GM19372 (cell line): ENCODE results near the gene TBC1D10B.

Experiments used
- ATAC-seq: cut with Tn5 transposase; IDR thresholded peaks from one replicate; pipeline ENCODE4 v1.9.1; 2021; ENCODE audit warnings: mild to moderate bottlenecking, low read depth, moderate library complexity; ENCODE audit not compliant: unreplicated experiment

Gene TBC1D10B

DNA sequence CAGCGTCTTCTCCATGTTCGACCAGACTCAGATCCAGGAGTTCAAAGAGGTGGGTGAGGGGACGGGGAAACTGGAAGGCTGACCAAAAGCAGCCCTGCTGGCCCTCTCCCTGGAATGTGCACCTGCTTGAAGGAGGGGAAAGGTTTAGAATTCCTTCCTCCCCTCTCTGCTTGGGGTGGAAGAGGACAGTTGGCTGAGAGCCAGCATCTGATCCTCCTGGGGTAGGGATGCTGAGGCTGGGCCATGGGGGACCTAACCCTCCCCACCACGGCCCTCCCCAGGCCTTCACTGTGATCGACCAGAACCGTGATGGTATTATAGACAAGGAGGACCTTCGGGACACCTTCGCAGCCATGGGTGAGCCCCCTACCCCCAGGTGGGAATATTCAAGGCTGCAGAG is 5.6 kb upstream of the TBC1D10B start:
- no peak for ATAC-seq

DNA sequence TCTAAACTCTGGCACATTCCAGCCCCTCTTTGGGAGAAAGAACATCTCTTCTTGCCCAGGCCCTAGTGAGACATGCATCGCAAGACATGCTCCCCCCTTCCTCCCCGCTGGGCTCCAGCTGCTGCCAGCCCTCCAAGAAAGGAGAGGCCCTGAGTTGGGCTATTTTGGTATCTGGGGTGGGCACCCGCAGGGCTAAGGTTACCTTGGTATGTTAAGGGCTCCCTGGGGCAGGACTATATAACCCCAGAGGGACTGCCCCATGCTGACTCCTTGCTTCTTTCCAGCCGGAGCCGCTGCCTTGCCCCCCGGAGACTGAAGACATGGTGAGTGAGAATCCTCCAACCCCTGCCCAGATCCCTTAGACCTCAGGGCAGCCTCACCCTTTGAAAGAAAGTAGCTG is 4.2 kb upstream of the TBC1D10B start, which contains the start of gene MYL11:
Gene MYL11 (plus strand): TSS at position 265 of the 400 bp plus-strand sequence. CDS start 56 bp downstream, at position 321.
- ATAC-seq, result no peak

DNA sequence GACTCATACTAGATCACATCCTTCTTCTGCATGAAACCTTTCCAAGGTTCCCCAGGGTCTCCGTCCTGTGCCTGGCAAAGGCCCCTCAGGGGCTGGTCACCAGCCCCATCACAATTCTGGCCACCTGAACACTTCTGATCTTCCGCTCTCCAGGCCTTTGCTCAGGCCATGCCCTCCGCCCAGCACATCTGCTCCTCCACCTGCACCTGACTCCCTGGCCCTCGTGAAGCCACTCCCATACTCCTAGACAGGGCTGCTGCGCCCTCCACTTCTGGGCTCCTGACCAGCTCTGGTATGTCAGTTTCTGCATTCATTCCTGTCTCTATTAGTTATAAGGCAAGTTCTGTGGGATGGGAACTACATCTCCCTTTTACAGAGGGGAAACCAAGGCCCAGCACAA is 2.4 kb upstream of the TBC1D10B start:
- ATAC-seq, result no peak

DNA sequence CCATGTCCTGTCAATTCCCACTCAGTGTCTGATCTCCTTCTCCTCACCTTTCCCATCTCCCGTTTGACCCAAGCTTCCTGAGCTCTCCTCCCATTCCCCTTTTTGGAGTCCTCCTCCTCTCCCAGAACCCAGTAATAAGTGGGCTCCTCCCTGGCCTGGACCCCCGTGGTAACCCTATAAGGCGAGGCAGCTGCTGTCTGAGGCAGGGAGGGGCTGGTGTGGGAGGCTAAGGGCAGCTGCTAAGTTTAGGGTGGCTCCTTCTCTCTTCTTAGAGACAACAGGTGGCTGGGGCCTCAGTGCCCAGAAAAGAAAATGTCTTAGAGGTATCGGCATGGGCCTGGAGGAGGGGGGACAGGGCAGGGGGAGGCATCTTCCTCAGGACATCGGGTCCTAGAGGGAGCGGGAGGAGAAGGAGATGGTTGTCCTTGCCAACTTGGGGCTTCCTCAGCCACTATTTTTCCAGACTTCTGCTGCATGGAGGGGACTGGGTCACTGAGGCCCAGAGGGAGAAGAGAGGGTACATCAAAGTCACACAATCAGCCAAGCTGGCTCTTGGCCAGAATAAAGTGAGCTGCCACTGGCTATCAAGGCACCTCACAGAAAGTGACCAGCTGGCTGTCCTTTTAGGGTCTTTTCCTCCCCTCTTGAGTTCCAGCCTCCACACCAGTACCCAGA is 1.9 kb upstream of the TBC1D10B start:
- ATAC-seq, result no peak

DNA sequence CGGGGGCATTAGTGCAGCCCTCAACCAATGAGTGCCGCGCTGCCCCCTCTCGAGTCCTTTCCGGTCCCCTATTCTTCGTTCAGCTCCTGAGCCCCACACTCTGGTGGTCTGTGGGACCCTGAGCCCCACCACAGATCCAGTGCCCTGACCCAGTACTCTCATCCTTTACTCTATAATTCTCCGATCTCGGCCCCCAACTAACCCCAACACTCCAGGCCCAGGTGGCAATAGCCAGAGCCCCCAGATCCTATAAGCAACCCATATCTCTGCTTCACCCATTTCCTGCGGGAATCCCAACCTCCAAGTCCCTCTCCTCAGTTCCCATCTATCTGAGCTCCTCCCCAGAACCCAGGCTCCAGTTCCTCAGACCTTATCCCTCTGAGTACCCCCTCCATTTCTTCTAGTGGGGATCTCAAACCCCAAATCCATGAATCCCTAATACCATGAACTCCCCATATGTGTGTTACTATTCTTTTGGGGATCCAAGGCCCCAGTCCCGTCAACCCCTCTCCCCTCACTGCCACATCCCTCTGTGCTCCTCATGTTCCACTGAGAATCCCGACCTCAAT is 1.0 kb upstream of the TBC1D10B start:
- ATAC-seq, result no peak

DNA sequence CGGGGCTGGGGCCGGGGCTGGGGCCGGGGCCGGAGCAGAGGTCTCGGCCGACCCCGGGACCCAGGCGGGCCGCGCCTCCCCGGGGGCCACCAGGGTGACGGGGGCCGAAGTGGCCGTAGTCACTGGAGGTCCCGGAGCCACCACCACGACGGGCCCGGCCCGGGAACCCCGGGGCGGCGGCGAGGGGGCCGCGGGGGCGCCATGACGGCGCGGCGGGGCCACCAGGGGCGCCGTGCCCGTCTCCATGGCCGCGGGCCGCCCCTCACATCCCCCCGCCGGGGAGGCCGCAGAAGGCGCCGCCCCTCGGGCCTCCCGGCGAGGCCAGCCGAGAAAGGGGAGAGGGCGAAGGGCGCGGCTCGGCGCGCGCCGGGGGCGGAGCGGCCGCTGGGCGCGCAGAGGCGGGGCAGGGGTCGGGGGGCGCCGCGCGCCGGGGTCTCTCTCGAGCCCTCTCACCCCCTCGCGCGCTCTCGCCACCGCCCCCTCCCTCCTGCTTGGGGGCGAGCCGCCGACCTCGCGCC is 297 bp downstream of the TBC1D10B start:
- ATAC-seq, result no peak

DNA sequence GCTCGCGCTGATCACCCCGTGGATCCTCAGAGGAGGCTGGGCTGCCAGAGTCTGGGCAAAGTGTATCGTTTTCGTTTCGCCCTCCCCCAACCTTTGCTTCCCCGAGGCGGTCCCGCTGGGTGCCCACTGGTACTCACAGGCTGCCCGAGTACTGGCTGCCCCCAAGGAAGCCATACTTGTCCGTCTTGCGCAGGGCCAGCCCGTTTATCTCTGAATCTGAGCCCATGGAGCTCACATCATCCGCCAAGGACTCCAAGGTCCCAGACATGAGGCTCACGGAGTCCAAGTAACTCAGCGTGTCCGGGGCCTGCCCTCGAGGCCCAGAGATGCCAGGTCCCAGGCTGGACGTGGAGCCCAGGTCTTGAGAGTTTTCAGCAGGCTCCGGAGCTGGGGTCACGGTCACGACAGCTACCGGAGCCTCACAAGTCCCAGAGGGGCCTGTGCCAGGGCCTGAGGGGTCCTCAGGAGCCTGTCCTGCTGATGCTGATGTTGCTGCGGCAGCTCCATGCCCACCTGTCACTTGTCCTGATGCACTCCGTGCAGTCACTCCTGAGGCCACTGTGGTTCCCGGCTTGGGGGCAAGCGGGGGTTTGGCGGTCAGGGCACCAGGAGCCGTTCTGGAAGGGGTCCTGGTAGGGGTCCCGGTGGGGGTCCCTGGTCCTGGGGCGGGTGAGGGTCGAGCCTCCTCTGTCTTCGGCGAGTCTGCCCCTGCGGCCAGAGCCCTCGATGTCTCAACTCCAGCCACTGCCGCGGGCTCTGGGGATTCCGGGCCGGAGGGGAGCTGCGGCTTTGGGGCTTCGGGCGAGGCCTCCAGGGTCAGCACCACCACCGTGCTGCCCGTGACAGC is 980 bp downstream of the TBC1D10B start:
- no peak for ATAC-seq

DNA sequence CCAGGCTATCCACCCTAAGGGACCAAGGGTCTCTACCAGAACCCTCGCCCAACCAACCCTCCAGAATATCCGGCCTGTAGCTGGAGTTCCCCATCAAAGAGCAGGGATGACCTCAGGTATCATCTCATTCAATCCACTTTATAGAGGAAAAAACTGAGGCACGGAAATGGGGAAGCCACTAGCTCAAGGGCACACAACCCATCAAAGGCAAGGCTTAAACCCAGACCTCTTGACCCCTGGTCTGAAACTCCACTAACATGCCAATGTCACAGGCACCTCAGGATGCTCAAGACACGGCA is 1.6 kb downstream of the TBC1D10B start:
- ATAC-seq, result no peak

DNA sequence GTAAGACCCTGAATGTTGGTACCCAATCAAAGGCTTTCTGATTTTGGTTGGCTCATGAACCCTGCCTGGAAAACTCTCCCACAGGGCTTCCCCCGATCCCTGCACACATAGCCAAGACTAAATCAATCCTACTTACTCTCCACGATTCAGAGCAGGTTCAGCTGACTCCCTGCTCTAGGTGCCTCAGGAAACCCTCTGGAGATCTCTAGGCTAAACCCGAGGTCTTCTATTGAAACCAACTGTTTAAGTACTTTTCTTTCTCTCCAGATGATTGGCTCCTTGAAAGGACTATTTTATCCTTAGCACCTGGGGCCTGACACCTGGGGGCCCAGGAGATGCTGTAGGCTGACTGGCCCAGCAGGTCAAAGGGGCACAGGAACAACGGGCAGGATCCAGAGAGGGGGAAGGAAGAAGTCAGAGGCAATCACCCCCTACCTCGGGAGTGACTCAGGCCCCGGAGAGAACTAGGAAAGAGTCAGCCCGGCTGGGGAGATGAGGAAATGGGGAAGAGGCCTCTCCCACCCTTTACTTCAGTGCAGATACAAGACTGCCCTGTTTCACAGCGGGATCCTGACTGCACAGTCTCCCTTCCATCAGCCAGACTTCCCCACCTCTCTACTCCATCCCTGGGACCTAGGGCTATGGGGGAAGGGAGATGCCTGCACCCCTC is 2.0 kb downstream of the TBC1D10B start:
- no peak for ATAC-seq

DNA sequence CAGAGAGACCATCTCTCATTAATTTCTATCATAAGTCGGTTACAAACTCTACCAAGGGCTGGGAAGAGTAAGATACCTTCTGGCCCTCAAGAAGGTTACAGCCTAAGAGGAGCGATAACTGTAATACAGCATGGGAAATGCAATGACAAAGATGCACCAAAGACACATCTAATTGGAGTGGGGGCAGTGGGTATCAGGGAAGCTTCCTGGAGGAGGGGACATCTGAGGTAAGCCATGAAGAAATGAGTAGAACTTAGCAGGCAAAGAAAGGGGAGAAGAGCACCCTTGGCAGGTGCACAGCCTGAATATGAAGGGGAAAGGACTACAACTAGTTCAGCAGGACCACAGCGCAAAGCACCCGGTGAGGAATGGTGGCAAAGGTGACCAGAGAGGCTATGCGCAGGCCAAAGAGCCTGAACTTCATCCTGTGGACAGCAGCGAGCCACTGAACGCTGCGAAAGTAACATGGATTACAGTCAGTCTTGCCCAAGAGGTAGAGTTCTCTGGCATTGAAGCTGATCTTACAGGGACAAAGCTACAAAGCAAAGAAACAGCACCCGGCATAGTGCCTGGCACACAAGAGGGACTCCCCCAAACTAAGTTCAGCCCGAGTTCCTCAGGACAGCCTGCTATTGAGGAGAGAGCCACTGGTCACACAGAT is 2.8 kb downstream of the TBC1D10B start:
- ATAC-seq, result no peak

DNA sequence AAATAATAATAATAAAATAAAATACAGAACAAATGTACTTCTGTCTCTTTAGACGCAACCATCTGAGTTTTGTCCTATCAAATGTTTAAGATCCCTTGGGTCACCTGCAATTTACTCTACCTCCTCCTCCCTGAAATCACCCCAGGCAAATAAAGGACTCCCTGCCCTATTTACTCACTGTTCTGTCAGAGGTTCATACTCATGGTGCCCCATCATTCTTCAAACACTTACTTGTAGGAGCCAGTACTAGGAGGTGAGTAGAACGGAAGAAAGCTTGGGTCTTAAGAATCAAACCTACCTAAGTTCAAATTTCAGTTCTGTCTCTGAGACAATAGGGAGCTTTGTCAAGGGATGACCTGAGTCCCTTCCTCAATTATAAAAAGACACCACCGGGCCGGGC is 3.8 kb downstream of the TBC1D10B start:
- no peak for ATAC-seq

DNA sequence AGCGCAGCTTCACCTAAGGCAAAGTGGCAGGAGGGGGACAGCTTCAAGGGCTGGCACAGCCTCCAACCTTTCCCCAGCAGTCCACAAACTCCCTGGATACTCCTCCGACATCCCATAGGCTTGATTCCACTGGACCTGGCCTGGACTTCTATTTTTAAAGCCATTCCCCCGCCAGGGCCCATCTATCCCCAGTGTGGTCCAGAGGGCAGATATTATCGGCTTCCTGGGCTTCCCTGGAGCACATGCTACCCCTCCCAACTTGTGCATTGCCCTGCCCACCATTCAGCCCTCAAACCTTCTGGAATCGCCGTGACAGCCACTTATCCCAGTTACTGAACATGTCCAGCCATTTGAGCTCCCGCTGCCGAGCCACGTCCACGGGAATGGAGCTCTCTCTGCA is 5.1 kb downstream of the TBC1D10B start:
- no peak for ATAC-seq

DNA sequence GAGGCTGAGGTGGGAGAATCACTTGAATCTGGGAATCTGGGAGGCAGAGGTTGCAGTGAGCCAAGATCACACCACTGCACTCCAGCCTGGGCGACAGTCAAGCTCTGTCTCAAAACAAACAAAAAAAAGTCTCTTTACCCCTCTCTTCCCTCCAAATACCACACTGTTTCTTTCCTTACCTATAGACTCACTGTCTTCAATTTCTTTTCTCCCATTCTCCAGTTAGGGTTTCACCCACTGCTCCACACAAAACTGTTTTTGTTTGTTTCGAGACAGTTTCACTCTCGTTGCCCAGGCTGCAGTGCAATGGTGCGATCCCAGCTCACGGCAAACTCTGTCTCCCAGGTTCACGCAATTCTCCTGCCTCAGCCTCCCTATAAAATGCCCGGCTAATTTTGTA is 9.1 kb downstream of the TBC1D10B start:
- no peak for ATAC-seq

DNA sequence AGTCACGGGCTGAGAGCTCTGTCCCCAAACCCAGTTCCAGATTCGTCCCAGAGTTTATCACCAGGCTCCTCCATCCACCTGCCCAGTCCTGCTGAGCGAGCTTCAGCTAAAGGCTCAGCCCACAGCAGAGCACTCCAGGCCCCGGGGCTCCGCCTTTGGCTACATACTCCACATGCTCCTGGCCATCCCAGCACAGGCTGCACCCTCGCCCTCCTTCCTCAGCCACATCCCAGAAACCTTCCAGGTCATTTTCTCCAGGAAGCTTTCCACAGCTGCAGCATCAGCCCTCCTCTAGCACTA is 10.5 kb downstream of the TBC1D10B start:
- no peak for ATAC-seq

DNA sequence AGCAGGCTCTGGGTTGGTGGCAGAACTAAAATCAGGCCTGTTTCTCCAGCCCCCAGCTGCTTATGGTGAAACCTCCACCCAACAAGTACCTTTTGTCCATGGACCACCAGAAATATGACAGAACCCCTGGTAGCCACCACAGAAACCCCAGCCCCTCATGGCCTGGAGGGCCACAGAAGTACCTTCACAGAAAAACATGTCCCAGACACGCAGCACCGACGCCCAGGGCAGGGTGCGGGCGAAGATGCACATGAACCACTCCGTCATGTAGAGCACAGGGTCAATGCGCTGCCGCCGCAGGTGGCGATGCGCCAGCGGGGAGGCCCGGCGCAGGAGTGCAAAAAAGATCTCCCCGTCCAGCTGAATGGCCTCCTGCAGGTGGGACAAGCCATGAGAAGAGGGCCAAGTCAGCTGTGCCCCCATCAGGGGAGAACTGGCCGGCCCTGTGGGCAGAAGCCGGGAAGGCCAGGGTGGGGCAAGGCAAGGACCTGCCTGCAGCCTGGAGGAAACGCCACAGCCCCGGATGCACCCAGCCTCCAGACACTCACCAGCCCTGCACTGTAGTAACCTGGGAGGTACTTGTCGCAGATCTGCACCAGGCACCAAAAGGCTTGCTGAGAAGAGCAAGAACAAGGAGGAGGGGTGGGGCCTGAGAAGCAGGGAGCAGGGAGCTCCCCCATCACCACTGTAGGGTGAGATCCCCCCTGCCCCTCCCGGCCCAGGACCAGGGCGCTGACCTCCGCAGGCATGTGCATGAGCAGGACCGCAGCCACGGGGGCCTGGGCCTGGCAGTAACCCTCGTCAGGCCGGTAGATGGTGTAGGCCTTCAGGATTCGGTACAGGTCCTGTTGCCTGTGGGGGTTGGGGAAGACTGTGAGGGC is 11.1 kb downstream of the TBC1D10B start:
- no peak for ATAC-seq

DNA sequence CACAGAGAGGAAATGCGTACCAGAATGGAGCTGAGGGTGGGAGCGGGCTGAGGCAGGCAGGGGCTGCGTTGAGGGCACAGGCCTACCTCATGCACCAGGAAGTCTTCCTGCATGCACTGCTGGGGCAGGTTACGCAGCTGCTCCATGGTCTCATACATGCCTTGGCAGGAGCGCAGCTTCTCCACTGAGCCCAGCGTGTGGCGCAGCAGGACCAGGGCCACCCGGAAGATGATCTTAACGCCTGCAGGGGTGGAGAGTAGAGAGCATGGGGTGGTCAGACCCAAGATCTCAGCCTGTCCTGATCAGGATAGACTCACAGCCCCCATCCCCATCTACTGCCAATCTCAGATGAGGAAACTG is 11.7 kb downstream of the TBC1D10B start:
- no peak for ATAC-seq

DNA sequence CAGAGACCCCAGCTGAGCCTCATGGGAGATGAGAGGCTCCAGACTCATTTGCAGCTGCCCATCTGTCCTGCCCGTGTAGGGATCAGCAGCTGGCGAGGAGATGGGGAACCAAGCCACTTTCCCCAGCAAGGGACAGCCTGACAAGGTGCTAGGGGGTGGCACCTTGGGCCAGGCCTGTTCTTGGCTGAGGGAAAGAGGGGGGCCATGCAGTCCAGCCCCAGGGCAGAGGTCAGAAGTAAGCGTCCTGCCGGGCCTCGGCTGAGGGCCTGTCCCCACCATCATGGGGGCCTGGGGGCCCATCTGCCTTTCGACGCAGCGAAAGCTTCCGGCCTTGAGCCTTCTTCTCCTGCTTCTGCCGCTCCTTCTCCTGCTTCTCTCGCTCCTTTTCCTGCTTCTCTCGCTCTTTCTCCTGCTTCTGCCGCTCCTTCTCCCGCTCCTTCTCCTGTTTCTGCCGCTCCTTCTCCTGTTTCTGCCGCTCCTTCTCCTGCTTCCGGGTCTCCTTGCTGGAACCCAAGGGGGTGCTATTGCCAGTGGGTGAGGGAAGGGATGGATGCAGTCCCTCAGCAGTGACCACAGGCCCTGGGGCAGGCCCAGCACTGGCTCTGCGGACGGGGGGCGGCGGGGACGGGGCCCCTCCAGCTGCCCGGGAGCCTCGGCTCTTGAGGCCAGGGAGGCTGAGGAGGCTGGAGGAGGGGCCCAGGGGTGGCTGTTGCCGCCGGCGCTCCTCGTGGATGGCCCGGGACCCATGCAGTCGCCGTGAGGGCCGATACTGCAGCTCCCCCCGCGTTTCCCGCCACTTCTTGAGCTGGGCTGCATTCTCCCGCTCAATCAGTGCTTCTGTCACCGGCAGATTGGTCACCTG is 12.3 kb downstream of the TBC1D10B start:
- no peak for ATAC-seq

DNA sequence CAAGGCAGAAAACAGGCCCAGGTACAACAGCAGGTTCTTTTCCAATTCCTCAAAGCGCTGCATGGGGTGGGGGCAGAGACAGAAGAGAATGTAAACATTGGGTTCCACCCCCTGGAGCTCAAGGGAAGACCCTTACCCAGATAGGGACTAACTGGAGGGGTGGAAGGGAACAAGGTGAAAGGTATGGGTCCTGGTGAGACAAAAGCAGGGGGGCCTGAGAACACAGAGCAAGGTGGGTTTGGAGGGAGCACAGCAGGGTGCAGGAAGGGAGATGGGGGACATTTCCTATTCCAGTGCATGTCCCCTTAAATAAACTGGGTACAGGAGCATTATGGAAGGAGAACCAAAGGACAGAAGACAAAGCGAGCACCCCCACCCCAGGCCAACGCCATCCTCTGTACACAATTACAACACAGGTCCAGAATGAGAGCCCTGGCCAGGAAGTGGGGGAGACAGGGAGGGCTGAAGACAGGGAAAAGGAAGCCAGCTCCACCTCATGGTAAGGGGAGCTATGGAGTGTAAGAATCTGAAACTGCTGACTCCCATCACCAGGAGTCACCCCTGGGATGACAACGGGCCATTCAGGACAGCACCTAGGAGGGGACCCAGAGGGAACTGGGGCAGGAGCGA is 13.1 kb downstream of the TBC1D10B start:
- ATAC-seq, result no peak
